Natural killer cell (primary cell): Measurements from ENCODE around the gene ERVK3-1. TPM values are rescaled to one million over a fixed set of nuclear protein-coding genes. Genes with fewer than 3 reads are reported as not detected.

ENCODE experiments used
- ATAC-seq, 3 donors: fragments of 150-1000 bp in 2 of 3; fragments of 200-7000 bp in 1 of 3; cut with Tn5 transposase; 1 replicate in 1 of 3; 2 replicates in 2 of 3; pipeline ENCODE4 v1.10.0; 2021; ENCODE audit warnings: mild to moderate bottlenecking in 2 of 3, moderate library complexity in 2 of 3
- DNase-seq, 2 donors: peaks; one replicate each; pipeline versions ENCODE4 v3.0.0 to v3.0.0-alpha.2; 2013 to 2021; ENCODE audit warnings: mixed read lengths in 1 of 2
- H3K27ac ChIP-seq: one replicate; pipeline ENCODE4 v1.5.1; 2013; ENCODE audit warnings: mild to moderate bottlenecking, low read length
- H3K27me3 ChIP-seq: one replicate; pipeline ENCODE4 v1.6.1; 2013; ENCODE audit warnings: low read length; ENCODE audit not compliant: control insufficient read depth, insufficient read depth
- H3K36me3 ChIP-seq: one replicate; pipeline ENCODE4 v1.6.1; 2013; ENCODE audit warnings: low read length; ENCODE audit not compliant: control insufficient read depth, insufficient read depth
- H3K4me1 ChIP-seq: one replicate; pipeline ENCODE4 v1.6.1; 2013; ENCODE audit warnings: low read length; ENCODE audit not compliant: control insufficient read depth, insufficient read depth
- H3K4me3 ChIP-seq: one replicate; pipeline ENCODE4 v1.5.1; 2013; ENCODE audit warnings: low read length
- H3K9me3 ChIP-seq: one replicate; pipeline ENCODE4 v1.6.1; 2013; ENCODE audit warnings: low read length; ENCODE audit not compliant: control insufficient read depth, insufficient read depth
- H3K27ac Mint-ChIP-seq, 2 donors: one replicate each; pipeline ENCODE4 v1.8.0; 2022; ENCODE audit warnings: mild to moderate bottlenecking in 2 of 2, mixed read lengths in 2 of 2, moderate library complexity in 1 of 2
- H3K27me3 Mint-ChIP-seq, 2 donors: one replicate each; pipeline ENCODE4 v1.8.0; 2022; ENCODE audit warnings: low read depth in 2 of 2, mixed read lengths in 2 of 2
- H3K36me3 Mint-ChIP-seq: one replicate; pipeline ENCODE4 v1.8.0; 2022; ENCODE audit warnings: mixed read lengths
- H3K4me1 Mint-ChIP-seq, 2 donors: one replicate each; pipeline ENCODE4 v1.8.0; 2022; ENCODE audit warnings: mixed read lengths in 2 of 2
- H3K4me3 Mint-ChIP-seq: one replicate; pipeline ENCODE4 v1.8.0; 2022; ENCODE audit warnings: mild to moderate bottlenecking, moderate library complexity, mixed read lengths
- H3K9me3 Mint-ChIP-seq, 2 donors: one replicate each; pipeline ENCODE4 v1.8.0; 2022; ENCODE audit warnings: mixed read lengths in 2 of 2
- WGBS: methylation state at CpG from one replicate; pipeline ENCODE4 v1.1.7; 2013; ENCODE audit warnings: missing lambda C conversion rate; ENCODE audit not compliant: insufficient coverage; 5-methylcytosine and 5-hydroxymethylcytosine counted together
- intact Hi-C: fragments of 100-400 bp; cut with micrococcal nuclease; formaldehyde crosslinking; loops from one replicate; pipeline ENCODE4 v1.14.2; 2022
- total RNA-seq, 4 donors: library from RNA; stranded (reverse); fragments of 120-200 nt in 1 of 4; gene quantifications; one replicate each; pipeline versions ENCODE4 v1.2.3 to v1.2.4, GENCODE V29; 2013 to 2022
- TF ChIP-seq, protein P1 (sequence below): fragments of 200-600 bp; IDR thresholded peaks from one replicate; pipeline ENCODE4 v1.8.0; 2022; ENCODE audit warnings: antibody characterized with exemption

ERVK3-1 gene
- total RNA-seq, 3 donors from 2014 or later (not counting 1 experiment from before 2014, with no cell fraction given): 96.1 to 142 (median 119) TPM

DNA sequence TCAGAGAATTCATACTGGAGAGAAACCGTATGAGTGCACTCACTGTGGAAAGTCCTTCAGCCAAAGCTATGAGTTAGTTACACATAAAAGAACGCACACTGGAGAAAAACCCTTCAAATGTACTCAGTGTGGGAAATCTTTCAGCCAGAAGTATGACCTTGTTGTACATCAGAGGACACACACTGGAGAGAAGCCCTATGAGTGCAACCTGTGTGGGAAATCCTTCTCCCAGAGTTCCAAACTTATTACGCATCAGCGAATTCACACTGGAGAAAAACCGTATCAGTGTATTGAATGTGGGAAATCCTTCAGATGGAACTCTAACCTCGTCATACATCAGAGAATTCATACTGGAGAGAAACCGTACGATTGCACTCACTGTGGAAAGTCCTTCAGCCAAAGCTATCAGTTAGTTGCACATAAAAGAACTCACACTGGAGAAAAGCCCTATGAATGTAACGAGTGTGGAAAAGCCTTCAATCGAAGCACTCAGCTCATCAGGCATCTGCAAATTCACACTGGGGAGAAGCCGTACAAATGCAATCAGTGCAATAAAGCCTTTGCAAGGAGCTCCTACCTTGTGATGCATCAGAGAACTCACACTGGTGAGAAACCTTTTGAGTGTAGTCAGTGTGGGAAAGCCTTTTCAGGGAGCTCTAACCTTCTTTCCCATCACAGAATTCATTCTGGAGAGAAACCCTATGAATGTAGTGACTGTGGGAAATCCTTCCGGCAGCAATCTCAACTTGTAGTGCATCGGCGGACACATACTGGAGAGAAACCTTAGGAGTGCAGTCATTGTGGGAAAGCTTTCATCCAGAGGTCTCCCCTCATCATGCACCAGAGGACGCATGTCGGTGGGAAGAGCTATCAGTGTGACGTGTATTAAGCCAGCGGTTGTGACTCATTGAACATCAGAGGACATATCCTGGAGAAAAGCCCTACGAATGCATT is 42.9 kb upstream of the ERVK3-1 start:
- H3K36me3 Mint-ChIP-seq: peaks cover 32% of the 10 kb centered on the region
- H3K4me3 Mint-ChIP-seq: no peak overlapping the region
- no peaks in the 10 kb centered on the region for H3K4me1 ChIP-seq
- TF ChIP-seq, protein P1, sequence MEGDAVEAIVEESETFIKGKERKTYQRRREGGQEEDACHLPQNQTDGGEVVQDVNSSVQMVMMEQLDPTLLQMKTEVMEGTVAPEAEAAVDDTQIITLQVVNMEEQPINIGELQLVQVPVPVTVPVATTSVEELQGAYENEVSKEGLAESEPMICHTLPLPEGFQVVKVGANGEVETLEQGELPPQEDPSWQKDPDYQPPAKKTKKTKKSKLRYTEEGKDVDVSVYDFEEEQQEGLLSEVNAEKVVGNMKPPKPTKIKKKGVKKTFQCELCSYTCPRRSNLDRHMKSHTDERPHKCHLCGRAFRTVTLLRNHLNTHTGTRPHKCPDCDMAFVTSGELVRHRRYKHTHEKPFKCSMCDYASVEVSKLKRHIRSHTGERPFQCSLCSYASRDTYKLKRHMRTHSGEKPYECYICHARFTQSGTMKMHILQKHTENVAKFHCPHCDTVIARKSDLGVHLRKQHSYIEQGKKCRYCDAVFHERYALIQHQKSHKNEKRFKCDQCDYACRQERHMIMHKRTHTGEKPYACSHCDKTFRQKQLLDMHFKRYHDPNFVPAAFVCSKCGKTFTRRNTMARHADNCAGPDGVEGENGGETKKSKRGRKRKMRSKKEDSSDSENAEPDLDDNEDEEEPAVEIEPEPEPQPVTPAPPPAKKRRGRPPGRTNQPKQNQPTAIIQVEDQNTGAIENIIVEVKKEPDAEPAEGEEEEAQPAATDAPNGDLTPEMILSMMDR: no peak
- peaks cover 0 to 5% of the 10 kb centered on the region in 2 donors for H3K4me1 Mint-ChIP-seq
- H3K9me3 ChIP-seq: peaks cover 99% of the 10 kb centered on the region
- H3K4me3 ChIP-seq: no peak overlapping the region
- peaks cover 7 to 17% of the 10 kb centered on the region in 2 donors for H3K9me3 Mint-ChIP-seq
- H3K36me3 ChIP-seq: peaks cover 17% of the 10 kb centered on the region
- no peak for ATAC-seq
- intact Hi-C loops: loop anchor here (10.0 kb wide), 1 partner anchor 57 kb away; no protein-coding TSS in a partner anchor
- no peak overlapping the region for H3K27ac Mint-ChIP-seq
- no peak overlapping the region for H3K27ac ChIP-seq
- no peak for DNase-seq
- no peaks in the 10 kb centered on the region for H3K27me3 Mint-ChIP-seq
- no peaks in the 10 kb centered on the region for H3K27me3 ChIP-seq
- 96% methylated on average over 19 of the region's 19 CpGs for WGBS

DNA sequence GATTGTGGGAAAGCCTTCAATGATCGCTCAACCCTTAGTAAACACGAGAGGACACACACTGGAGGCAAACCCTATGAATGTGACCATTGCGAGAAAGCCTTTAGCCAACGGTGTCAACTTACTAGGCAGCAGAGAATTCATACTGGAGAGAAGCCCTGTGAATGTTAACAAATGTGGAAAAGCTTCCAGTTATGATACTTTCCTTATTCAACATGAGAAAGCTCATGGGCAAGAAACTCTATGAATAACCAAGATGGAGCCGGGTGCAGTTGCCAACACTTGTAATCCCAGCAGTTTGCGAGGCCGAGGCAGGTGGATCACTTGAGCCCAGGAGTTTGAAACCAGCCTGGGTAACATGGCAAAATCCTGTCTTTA is 42.3 kb upstream of the ERVK3-1 start:
- DNase-seq (no peak), ATAC-seq (no peak)
- no peak overlapping the region for H3K27ac ChIP-seq
- TF ChIP-seq, protein P1: no peak
- no peak overlapping the region for H3K4me3 ChIP-seq
- H3K4me1 ChIP-seq: no peaks in the 10 kb centered on the region
- H3K4me3 Mint-ChIP-seq: no peak overlapping the region
- peaks cover 17% of the 10 kb centered on the region for H3K36me3 ChIP-seq
- no peaks in the 10 kb centered on the region for H3K27me3 Mint-ChIP-seq
- WGBS: 95% methylated on average over 7 of the region's 7 CpGs
- peaks cover 0 to 3% of the 10 kb centered on the region in 2 donors for H3K4me1 Mint-ChIP-seq
- H3K27ac Mint-ChIP-seq: no peak overlapping the region
- peaks cover 99% of the 10 kb centered on the region for H3K9me3 ChIP-seq
- no peaks in the 10 kb centered on the region for H3K27me3 ChIP-seq
- H3K36me3 Mint-ChIP-seq: peaks cover 25% of the 10 kb centered on the region
- intact Hi-C loops: loop anchor here (10.0 kb wide), 1 partner anchor 58 kb away; no protein-coding TSS in a partner anchor
- peaks cover 3 to 13% of the 10 kb centered on the region in 2 donors for H3K9me3 Mint-ChIP-seq

DNA sequence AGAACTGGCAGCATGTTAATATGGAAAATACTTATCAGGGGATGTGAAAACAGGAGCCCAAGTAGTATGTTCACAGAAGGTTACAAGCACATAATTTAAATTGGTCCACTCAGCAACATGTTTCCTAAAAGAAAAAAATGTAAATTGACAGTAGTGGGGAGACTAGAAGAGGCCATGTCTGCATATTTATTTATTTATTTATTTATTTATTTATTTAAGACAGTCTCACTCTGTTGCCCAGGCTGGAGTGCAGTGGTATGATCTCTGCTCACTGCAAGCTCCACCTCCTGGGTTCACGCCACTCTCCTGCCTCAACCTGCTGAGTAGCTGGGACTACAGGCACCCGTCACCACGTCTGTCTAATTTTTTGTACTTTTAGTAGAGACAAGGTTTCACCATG is 40.1 kb upstream of the ERVK3-1 start:
- no peak overlapping the region for H3K27ac Mint-ChIP-seq
- peaks cover 98% of the 10 kb centered on the region for H3K9me3 ChIP-seq
- no peak overlapping the region for H3K4me3 ChIP-seq
- no peak for ATAC-seq
- 99% methylated on average over 3 of the region's 3 CpGs for WGBS
- peaks cover 15% of the 10 kb centered on the region for H3K36me3 Mint-ChIP-seq
- no peaks in the 10 kb centered on the region for H3K4me1 Mint-ChIP-seq
- no peaks in the 10 kb centered on the region for H3K27me3 Mint-ChIP-seq
- peaks cover 6% of the 10 kb centered on the region for H3K36me3 ChIP-seq
- H3K4me3 Mint-ChIP-seq: no peak overlapping the region
- intact Hi-C loops: loop anchor here (10.0 kb wide), 1 partner anchor 60 kb away; no protein-coding TSS in a partner anchor
- TF ChIP-seq, protein P1: no peak
- no peak overlapping the region for H3K27ac ChIP-seq
- H3K9me3 Mint-ChIP-seq: peaks cover 4 to 8% of the 10 kb centered on the region in 2 donors
- H3K4me1 ChIP-seq: no peaks in the 10 kb centered on the region
- DNase-seq: no peak
- H3K27me3 ChIP-seq: no peaks in the 10 kb centered on the region
